HG02623 (cell line): ENCODE measurements around the gene DCHS1.
A peak's percentile ranks its signal among the peaks of the same experiment; 100 is the strongest.

Source experiments
- ATAC-seq: cut with Tn5 transposase; IDR thresholded peaks from one replicate; pipeline ENCODE4 v1.9.1; 2021; ENCODE audit warnings: moderate library complexity; ENCODE audit not compliant: unreplicated experiment

Gene DCHS1

GRCh38 chr11:6646918-6647679, 8.5 kb downstream of the DCHS1 start:
- peak; percentile 91 for ATAC-seq

- no peak for ATAC-seq
Measured at GRCh38 chr11:6646576-6646917, 9.1 kb downstream of the DCHS1 start.

GRCh38 chr11:6646071-6646470, 9.5 kb downstream of the DCHS1 start:
- ATAC-seq: no peak

GRCh38 chr11:6642957-6643356, 12.7 kb downstream of the DCHS1 start:
- ATAC-seq: no peak

GRCh38 chr11:6640985-6641701, 14.5 kb downstream of the DCHS1 start:
- ATAC-seq: no peak

- ATAC-seq: no peak
Measured at GRCh38 chr11:6640036-6640984, 15.3 kb downstream of the DCHS1 start.

- ATAC-seq: no peak
Measured at GRCh38 chr11:6638429-6638828, 17.2 kb downstream of the DCHS1 start.

GRCh38 chr11:6637871-6638270, 17.7 kb downstream of the DCHS1 start:
- ATAC-seq: no peak

- no peak for ATAC-seq
Measured at GRCh38 chr11:6636480-6636879, 19.1 kb downstream of the DCHS1 start.

- ATAC-seq: no peak
Measured at GRCh38 chr11:6635082-6635932, 20.3 kb downstream of the DCHS1 start.

- ATAC-seq: no peak
Measured at GRCh38 chr11:6634534-6634933, 21.1 kb downstream of the DCHS1 start.

- no peak for ATAC-seq
Measured at GRCh38 chr11:6633422-6634408, 21.9 kb downstream of the DCHS1 start.

- ATAC-seq: no peak
Measured at GRCh38 chr11:6632116-6633073, 23.2 kb downstream of the DCHS1 start.

GRCh38 chr11:6631361-6631890, 24.2 kb downstream of the DCHS1 start:
- no peak for ATAC-seq

GRCh38 chr11:6630632-6631291, 24.8 kb downstream of the DCHS1 start:
- ATAC-seq: no peak

GRCh38 chr11:6629892-6630631, 25.5 kb downstream of the DCHS1 start:
- ATAC-seq: no peak

GRCh38 chr11:6629573-6629891, 26.1 kb downstream of the DCHS1 start:
- no peak for ATAC-seq
